GM18909 (cell line): ENCODE data around the gene KCNJ9.
"Not testable (repeated sequence)": the region's sequence is repeated elsewhere in the genome, so short reads cannot be mapped to it uniquely, and the experiment has no call there.

Experiments used
- ATAC-seq: cut with Tn5 transposase; IDR thresholded peaks from one replicate; pipeline ENCODE4 v1.9.1; 2021; ENCODE audit warnings: mild to moderate bottlenecking; ENCODE audit not compliant: unreplicated experiment, poor library complexity

Gene KCNJ9

GRCh38 chr1:160120797-160121196, 39.5 kb downstream of the KCNJ9 start:
- no peak for ATAC-seq

- ATAC-seq, result no peak
Measured at GRCh38 chr1:160121388-160121787, 40.0 kb downstream of the KCNJ9 start.

- no peak for ATAC-seq
Measured at GRCh38 chr1:160122978-160123495, 41.7 kb downstream of the KCNJ9 start.

- ATAC-seq, result no peak
Measured at GRCh38 chr1:160123726-160124125, 42.4 kb downstream of the KCNJ9 start.

GRCh38 chr1:160124705-160125478, 43.6 kb downstream of the KCNJ9 start:
- ATAC-seq, result no peak

- ATAC-seq, result no peak
Measured at GRCh38 chr1:160125746-160126145, 44.4 kb downstream of the KCNJ9 start.

GRCh38 chr1:160126342-160126741, 45.0 kb downstream of the KCNJ9 start:
- not testable (repeated sequence) for ATAC-seq

GRCh38 chr1:160127381-160127780, 46.0 kb downstream of the KCNJ9 start:
- no peak for ATAC-seq

GRCh38 chr1:160127865-160128523, 46.7 kb downstream of the KCNJ9 start:
- no peak for ATAC-seq

GRCh38 chr1:160128636-160129035, 47.3 kb downstream of the KCNJ9 start:
- no peak for ATAC-seq

GRCh38 chr1:160129046-160129445, 47.7 kb downstream of the KCNJ9 start:
- ATAC-seq, result no peak

- no peak for ATAC-seq
Measured at GRCh38 chr1:160129558-160129957, 48.2 kb downstream of the KCNJ9 start.

- no peak for ATAC-seq
Measured at GRCh38 chr1:160129966-160130365, 48.6 kb downstream of the KCNJ9 start.

- no peak for ATAC-seq
Measured at GRCh38 chr1:160130486-160130885, 49.1 kb downstream of the KCNJ9 start.

- no peak for ATAC-seq
Measured at GRCh38 chr1:160130939-160131338, 49.6 kb downstream of the KCNJ9 start.

GRCh38 chr1:160131803-160132565, 50.6 kb downstream of the KCNJ9 start:
- no peak for ATAC-seq

- ATAC-seq, result no peak
Measured at GRCh38 chr1:160133990-160134770, 52.8 kb downstream of the KCNJ9 start.

- no peak for ATAC-seq
Measured at GRCh38 chr1:160134791-160135572, 53.6 kb downstream of the KCNJ9 start.

- ATAC-seq, result no peak
Measured at GRCh38 chr1:160136121-160136925, 55.0 kb downstream of the KCNJ9 start.
